ENCODE data around the gene COA7. TPM values are rescaled to one million over a fixed set of nuclear protein-coding genes. Genes with fewer than 3 reads are reported as not detected.

Gene COA7
- polyA plus RNA-seq, 1 of the 3 experiments (the other 2 are of a cell fraction), result 9.0 TPM

GRCh38 chr1:52662645-52663313 is 35.4 kb downstream of the COA7 start:
- Histone ChIP-seq H4K20me1 (ENCODE audit: insufficient read depth) (no peaks in the 10 kb centered on the region), H3F3A (replicated peaks; ENCODE audit: insufficient read depth) (no peaks in the 10 kb centered on the region), H3K4me3 (ENCODE audit: low read depth in 2 of 2, low read length in 1 of 2) (no peak overlapping the region), H3K9me2 (no peaks in the 10 kb centered on the region), H3K9ac (no peak overlapping the region), H3K36me3 (replicated peaks in 1 of 2; ENCODE audit: control insufficient read depth in 1 of 2, insufficient read depth in 2 of 2, low read length in 1 of 2) (no peaks in the 10 kb centered on the region), H3K27ac (ENCODE audit: low read depth in 2 of 2, low read length in 1 of 2) (no peak overlapping the region), H3K27me3 (ENCODE audit: insufficient read depth) (no peaks in the 10 kb centered on the region), H3K79me2 (ENCODE audit: insufficient read depth) (no peaks in the 10 kb centered on the region), H3K4me2 (no peak overlapping the region), H3K9me3 (no peaks in the 10 kb centered on the region), H2AFZ (ENCODE audit: low read depth) (no peak overlapping the region), H3K4me1 (ENCODE audit: control insufficient read depth in 1 of 2, insufficient read depth in 2 of 2, low read depth in 1 of 2, low read length in 1 of 2) (peaks cover 0 to 4% of the 10 kb centered on the region in 2 experiments; a peak in 2 of 4 replicates)
- TF ChIP-seq EZH2phosphoT487 (IDR thresholded peaks at IDR 0.05; ENCODE audit: borderline replicate concordance, low read depth), result no peak
- TF ChIP-seq RFX5 (IDR thresholded peaks at IDR 0.05; ENCODE audit: low read length), result no peak
- TF ChIP-seq PBX3 (IDR thresholded peaks at IDR 0.05), result no peak
- TF ChIP-seq FOSL2 (IDR thresholded peaks at IDR 0.05; ENCODE audit: borderline replicate concordance, low read depth), result no peak
- no peak for TF ChIP-seq NRF1 (IDR thresholded peaks at IDR 0.05; ENCODE audit: low read depth, low read length)
- no peak for TF ChIP-seq CHD2 (IDR thresholded peaks at IDR 0.05; ENCODE audit: low read length, partially characterized antibody)
- no peak for TF ChIP-seq USF2 (IDR thresholded peaks at IDR 0.05; ENCODE audit: borderline replicate concordance, low read depth, low read length)
- no peak for TF ChIP-seq RXRA (IDR thresholded peaks at IDR 0.05; ENCODE audit: borderline replicate concordance, low read depth)
- TF ChIP-seq IRF3 (IDR thresholded peaks at IDR 0.05; ENCODE audit: low read depth, low read length), result no peak
- no peak for TF ChIP-seq POLR2AphosphoS5 (IDR thresholded peaks at IDR 0.05; ENCODE audit: low read depth, low read length)
- TF ChIP-seq SIN3A (IDR thresholded peaks at IDR 0.05; ENCODE audit: borderline replicate concordance, low read depth, low read length), result no peak
- TF ChIP-seq GATA2 (CRISPR knock-in tag; IDR thresholded peaks at IDR 0.05), result no peak
- no peak for TF ChIP-seq NFIC (IDR thresholded peaks at IDR 0.05; ENCODE audit: borderline replicate concordance)
- 64% methylated on average over 13 of the region's 13 CpGs for WGBS (ENCODE audit: low lambda C conversion rate)
- CTCF ChIA-PET, result no interaction called here
- DNase-seq, result peak; percentile 40
- POLR2A ChIA-PET, result no interaction called here

GRCh38 chr1:52660807-52661206 is 37.3 kb downstream of the COA7 start:
- Histone ChIP-seq H3K9me3 (no peaks in the 10 kb centered on the region), H3K9me2 (no peaks in the 10 kb centered on the region), H3F3A (replicated peaks; ENCODE audit: insufficient read depth) (no peaks in the 10 kb centered on the region), H3K79me2 (ENCODE audit: insufficient read depth) (no peaks in the 10 kb centered on the region), H2AFZ (ENCODE audit: low read depth) (no peak overlapping the region), H3K4me3 (ENCODE audit: low read depth in 2 of 2, low read length in 1 of 2) (no peak overlapping the region), H3K36me3 (replicated peaks in 1 of 2; ENCODE audit: control insufficient read depth in 1 of 2, insufficient read depth in 2 of 2, low read length in 1 of 2) (no peaks in the 10 kb centered on the region), H3K27me3 (ENCODE audit: insufficient read depth) (no peaks in the 10 kb centered on the region), H4K20me1 (ENCODE audit: insufficient read depth) (no peaks in the 10 kb centered on the region), H3K27ac (ENCODE audit: low read depth in 2 of 2, low read length in 1 of 2) (no peak overlapping the region), H3K4me1 (ENCODE audit: control insufficient read depth in 1 of 2, insufficient read depth in 2 of 2, low read depth in 1 of 2, low read length in 1 of 2) (peaks cover 0 to 4% of the 10 kb centered on the region in 2 experiments; a peak in 2 of 4 replicates), H3K4me2 (no peak overlapping the region), H3K9ac (no peak overlapping the region)
- 72% methylated on average over 3 of the region's 3 CpGs for WGBS (ENCODE audit: low lambda C conversion rate)
- no peak for DNase-seq
- CTCF ChIA-PET, result interaction anchor here (1.2 kb wide), 1 partner anchor 25 kb away, joined by 3 read pairs; no protein-coding TSS in a partner anchor
- POLR2A ChIA-PET, result no interaction called here
- TF ChIP-seq MXI1 (IDR thresholded peaks at IDR 0.05; ENCODE audit: low read depth, low read length) (no peak), CHD2 (IDR thresholded peaks at IDR 0.05; ENCODE audit: low read length, partially characterized antibody) (no peak), POLR2AphosphoS5 (IDR thresholded peaks at IDR 0.05; ENCODE audit: low read depth, low read length) (no peak), NRF1 (IDR thresholded peaks at IDR 0.05; ENCODE audit: low read depth, low read length) (no peak), RAD21 (IDR thresholded peaks at IDR 0.05; ENCODE audit: low read length) (no peak), FOXJ3 (CRISPR knock-in tag; IDR thresholded peaks at IDR 0.05) (no peak), SIN3A (IDR thresholded peaks at IDR 0.05; ENCODE audit: borderline replicate concordance, low read depth, low read length) (no peak), FOSL2 (IDR thresholded peaks at IDR 0.05; ENCODE audit: borderline replicate concordance, low read depth) (no peak), RCOR1 (IDR thresholded peaks at IDR 0.05; ENCODE audit: low read length) (no peak), RFX5 (IDR thresholded peaks at IDR 0.05; ENCODE audit: low read length) (no peak), FOXM1 (IDR thresholded peaks at IDR 0.05; ENCODE audit: low read depth) (no peak), PBX3 (IDR thresholded peaks at IDR 0.05) (no peak)
